ENCODE data around the gene UVRAG. TPM values are rescaled to one million over a fixed set of nuclear protein-coding genes. Genes with fewer than 3 reads are reported as not detected.
"Not testable (repeated sequence)": the region's sequence is repeated elsewhere in the genome, so short reads cannot be mapped to it uniquely, and the experiment has no call there.

The UVRAG gene
- total RNA-seq, 1 donor from 2014 or later, result 103 TPM

DNA sequence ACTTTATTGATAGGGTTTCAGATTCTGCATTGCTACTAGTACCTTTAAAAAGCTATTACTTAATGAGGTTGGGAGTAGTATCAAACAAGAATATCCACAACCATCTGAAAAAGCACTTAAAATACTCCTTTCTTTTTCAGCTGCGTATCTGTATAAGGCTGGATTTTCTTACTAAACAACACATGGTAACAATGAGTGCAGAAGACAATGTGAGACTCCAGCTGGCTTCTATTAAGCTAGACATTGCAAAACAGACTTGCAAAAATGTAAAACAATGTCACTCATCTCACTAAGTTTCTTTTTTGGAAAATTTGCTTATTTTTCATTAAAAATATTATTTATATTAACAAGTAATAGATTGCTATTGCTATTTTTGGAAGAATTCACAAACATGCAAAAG, 258.7 kb downstream of the UVRAG start:
- H3K27me3 Mint-ChIP-seq, result no peaks in the 10 kb centered on the region
- peaks cover 55% of the 10 kb centered on the region for H3K4me1 Mint-ChIP-seq
- no peak for DNase-seq
- ChIA-PET POLR2A (no interaction called here), CTCF (no interaction called here)
- H3K9me3 Mint-ChIP-seq, result peaks cover 5% of the 10 kb centered on the region
- H3K36me3 Mint-ChIP-seq (ENCODE audit: low read depth), result peaks cover 50% of the 10 kb centered on the region
- H3K4me3 Mint-ChIP-seq, result no peak overlapping the region
- H3K27ac Mint-ChIP-seq, result no peak overlapping the region
- intact Hi-C loops (cut with micrococcal nuclease), result no loop called here
- no peak for ATAC-seq (ENCODE audit: low read depth)
- TF ChIP-seq, protein P1, sequence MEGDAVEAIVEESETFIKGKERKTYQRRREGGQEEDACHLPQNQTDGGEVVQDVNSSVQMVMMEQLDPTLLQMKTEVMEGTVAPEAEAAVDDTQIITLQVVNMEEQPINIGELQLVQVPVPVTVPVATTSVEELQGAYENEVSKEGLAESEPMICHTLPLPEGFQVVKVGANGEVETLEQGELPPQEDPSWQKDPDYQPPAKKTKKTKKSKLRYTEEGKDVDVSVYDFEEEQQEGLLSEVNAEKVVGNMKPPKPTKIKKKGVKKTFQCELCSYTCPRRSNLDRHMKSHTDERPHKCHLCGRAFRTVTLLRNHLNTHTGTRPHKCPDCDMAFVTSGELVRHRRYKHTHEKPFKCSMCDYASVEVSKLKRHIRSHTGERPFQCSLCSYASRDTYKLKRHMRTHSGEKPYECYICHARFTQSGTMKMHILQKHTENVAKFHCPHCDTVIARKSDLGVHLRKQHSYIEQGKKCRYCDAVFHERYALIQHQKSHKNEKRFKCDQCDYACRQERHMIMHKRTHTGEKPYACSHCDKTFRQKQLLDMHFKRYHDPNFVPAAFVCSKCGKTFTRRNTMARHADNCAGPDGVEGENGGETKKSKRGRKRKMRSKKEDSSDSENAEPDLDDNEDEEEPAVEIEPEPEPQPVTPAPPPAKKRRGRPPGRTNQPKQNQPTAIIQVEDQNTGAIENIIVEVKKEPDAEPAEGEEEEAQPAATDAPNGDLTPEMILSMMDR (IDR thresholded peaks at IDR 0.05), result no peak

DNA sequence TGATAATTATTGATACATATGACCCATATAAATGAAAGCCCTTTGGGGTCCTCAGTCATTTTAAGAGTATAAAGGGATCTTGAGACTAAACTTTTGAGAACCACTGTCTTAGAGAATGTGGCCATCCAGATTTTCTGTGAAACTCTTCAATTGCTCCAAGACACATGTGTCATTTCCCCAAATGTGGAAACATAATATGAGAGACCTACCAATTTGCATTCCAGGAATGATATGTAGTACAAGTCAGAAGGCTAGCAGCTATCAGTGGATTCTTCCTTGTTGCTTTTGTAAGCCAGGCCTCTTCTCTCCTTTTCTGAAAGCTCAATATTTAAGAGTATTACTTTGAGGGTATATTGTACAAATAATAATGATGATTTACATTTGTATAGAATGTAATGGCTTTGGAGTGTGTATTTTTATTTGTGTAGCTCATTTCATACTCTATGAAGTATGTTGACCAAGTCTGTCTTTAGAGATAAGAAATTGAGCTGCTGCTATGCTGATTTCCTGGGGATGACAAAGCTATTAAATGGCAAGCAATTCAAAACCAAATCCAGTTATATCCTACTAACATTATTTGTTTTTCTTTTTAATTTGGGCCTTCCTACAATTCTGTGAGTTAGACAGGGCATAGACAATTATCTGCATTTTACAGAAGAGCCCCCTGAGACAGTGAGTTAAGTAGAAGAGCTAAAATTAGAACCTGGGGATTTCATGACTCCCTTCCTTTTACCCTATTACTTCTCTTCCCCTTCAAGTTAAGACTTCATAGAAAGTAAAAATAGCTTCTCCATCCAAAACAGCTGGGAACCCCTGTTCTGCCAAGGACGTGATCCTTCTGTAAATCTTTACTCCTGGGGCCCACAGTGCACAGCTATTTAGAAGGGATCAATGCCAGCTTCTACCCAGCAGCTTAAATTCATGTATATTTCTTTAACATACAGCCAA, 259.4 kb downstream of the UVRAG start:
- DNase-seq (no peak), ATAC-seq (ENCODE audit: low read depth) (no peak)
- POLR2A ChIA-PET, result interaction anchor here (0.5 kb wide), 1 partner anchor 748 kb away, joined by 3 read pairs; no protein-coding TSS in a partner anchor
- peak overlapping the region; percentile 49 for H3K4me3 Mint-ChIP-seq
- H3K27ac Mint-ChIP-seq, result peak overlapping the region; percentile 75
- no peaks in the 10 kb centered on the region for H3K27me3 Mint-ChIP-seq
- intact Hi-C loops (cut with micrococcal nuclease), result no loop called here
- H3K9me3 Mint-ChIP-seq, result peaks cover 5% of the 10 kb centered on the region
- CTCF ChIA-PET, result interaction anchor here (1.5 kb wide), 1 partner anchor 177 kb away, joined by 3 read pairs; no protein-coding TSS in a partner anchor
- peaks cover 47% of the 10 kb centered on the region for H3K36me3 Mint-ChIP-seq (ENCODE audit: low read depth)
- peaks cover 57% of the 10 kb centered on the region for H3K4me1 Mint-ChIP-seq
- TF ChIP-seq, protein P1 (IDR thresholded peaks at IDR 0.05), result no peak

DNA sequence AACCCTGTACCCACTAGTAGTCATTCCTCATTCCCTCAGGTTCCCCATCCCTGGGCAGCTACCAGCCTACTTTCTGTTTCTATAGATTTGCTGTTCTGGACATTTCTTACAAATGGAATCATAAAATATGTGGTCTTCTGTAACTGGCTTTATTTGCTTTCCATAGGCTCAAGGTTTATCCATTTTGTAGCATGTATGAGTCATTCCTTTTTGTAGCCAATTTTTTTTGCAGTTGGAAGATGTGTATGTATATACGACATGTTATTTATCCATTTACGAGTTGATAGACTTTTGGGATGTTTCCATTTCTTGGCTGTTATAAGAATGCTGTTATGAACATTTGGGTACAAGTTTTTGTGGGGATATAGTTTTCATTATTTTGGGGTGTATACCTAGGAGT, 260.7 kb downstream of the UVRAG start:
- Mint-ChIP-seq H3K27ac (peak overlapping the region; percentile 69), H3K9me3 (peaks cover 5% of the 10 kb centered on the region), H3K36me3 (ENCODE audit: low read depth) (peaks cover 44% of the 10 kb centered on the region), H3K27me3 (no peaks in the 10 kb centered on the region), H3K4me1 (peaks cover 60% of the 10 kb centered on the region), H3K4me3 (no peak overlapping the region)
- DNase-seq (no peak), ATAC-seq (ENCODE audit: low read depth) (no peak)
- TF ChIP-seq, protein P1 (IDR thresholded peaks at IDR 0.05), result no peak
- intact Hi-C loops (cut with micrococcal nuclease), result no loop called here
- ChIA-PET CTCF (interaction anchor here (1.5 kb wide), 1 partner anchor 178 kb away, joined by 3 read pairs; no protein-coding TSS in a partner anchor), POLR2A (no interaction called here)

DNA sequence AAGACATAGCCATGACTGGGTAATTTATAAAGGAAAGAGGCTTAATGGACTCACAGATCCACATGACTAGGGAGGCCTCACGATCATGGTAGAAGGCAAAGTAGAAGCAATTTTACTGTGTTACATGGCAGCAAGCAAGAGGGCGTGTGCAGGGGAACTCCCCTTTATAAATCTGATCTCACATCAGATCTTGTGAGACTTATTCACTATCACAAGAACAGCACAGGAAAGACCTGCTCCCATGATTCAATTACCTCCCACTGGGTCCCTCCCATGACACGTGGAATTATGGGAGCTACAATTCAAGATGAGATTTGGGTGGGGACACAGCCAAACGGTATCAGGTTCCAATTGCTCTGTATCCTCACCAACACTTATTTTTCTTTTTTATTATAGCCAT, 261.2 kb downstream of the UVRAG start:
- H3K9me3 Mint-ChIP-seq; POLR2A ChIA-PET; ATAC-seq (ENCODE audit: low read depth); DNase-seq; CTCF ChIA-PET; intact Hi-C loops (cut with micrococcal nuclease); H3K27me3 Mint-ChIP-seq: not testable (repeated sequence)
- Mint-ChIP-seq H3K4me3 (peak overlapping the region; percentile 63), H3K36me3 (ENCODE audit: low read depth) (peaks cover 43% of the 10 kb centered on the region), H3K27ac (peak overlapping the region; percentile 69), H3K4me1 (peaks cover 56% of the 10 kb centered on the region)

DNA sequence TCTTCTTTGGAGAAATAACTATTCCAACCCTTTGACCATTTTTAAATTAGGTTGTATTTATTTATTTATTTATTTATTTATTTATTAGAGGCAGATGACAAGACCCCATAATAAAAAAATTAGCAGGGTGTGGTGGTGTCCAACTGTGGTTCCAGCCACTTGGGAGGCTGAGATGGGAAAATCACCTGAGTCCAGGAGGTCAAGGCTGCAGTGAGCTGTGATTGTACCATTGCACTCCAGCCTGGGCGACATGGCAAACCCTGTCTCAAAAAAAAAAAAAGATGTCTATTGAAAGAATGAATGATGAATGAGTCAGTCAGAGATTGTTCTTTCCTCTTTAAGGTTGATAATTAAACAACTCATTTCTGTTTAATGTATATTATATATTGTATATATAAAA, 261.7 kb downstream of the UVRAG start:
- TF ChIP-seq, protein P1 (IDR thresholded peaks at IDR 0.05), result no peak
- ChIA-PET POLR2A (no interaction called here), CTCF (no interaction called here)
- DNase-seq, result no peak
- ATAC-seq (ENCODE audit: low read depth), result no peak
- H3K27ac Mint-ChIP-seq, result no peak overlapping the region
- intact Hi-C loops (cut with micrococcal nuclease), result no loop called here
- peaks cover 5% of the 10 kb centered on the region for H3K9me3 Mint-ChIP-seq
- H3K27me3 Mint-ChIP-seq, result no peaks in the 10 kb centered on the region
- H3K4me3 Mint-ChIP-seq, result no peak overlapping the region
- peaks cover 52% of the 10 kb centered on the region for H3K4me1 Mint-ChIP-seq
- H3K36me3 Mint-ChIP-seq (ENCODE audit: low read depth), result peaks cover 43% of the 10 kb centered on the region
